Neural progenitor cell (in vitro differentiated cells): ENCODE measurements around the gene NRG2. TPM values are rescaled to one million over a fixed set of nuclear protein-coding genes. Genes with fewer than 3 reads are reported as not detected.

ENCODE experiments used
- DNase-seq: peaks from one replicate; pipeline ENCODE4 v3.0.0-alpha.2; 2016; ENCODE audit warnings: low spot score
- H2AFZ ChIP-seq: fragments of 200-600 bp; sonication (generic); replicated peaks from 2 replicates; pipeline ENCODE4 v1.6.1; 2016; ENCODE audit warnings: antibody characterized with exemption
- H3F3A ChIP-seq: fragments of 200-600 bp; sonication (generic); 2 replicates; pipeline ENCODE4 v1.6.1; 2016; ENCODE audit warnings: antibody characterized with exemption, low read depth
- H3K27ac ChIP-seq: fragments of 200-600 bp; sonication (generic); 2 replicates; pipeline ENCODE4 v1.5.1; 2016; ENCODE audit warnings: mild to moderate bottlenecking
- H3K27me3 ChIP-seq: fragments of 200-600 bp; sonication (generic); 2 replicates; pipeline ENCODE4 v1.6.1; 2016; ENCODE audit warnings: mild to moderate bottlenecking, moderate library complexity
- H3K36me3 ChIP-seq: fragments of 200-600 bp; sonication (generic); 2 replicates; pipeline ENCODE4 v1.5.1; 2016
- H3K4me1 ChIP-seq: fragments of 200-600 bp; sonication (generic); 2 replicates; pipeline ENCODE4 v1.6.1; 2016; ENCODE audit warnings: mixed run types
- H3K4me2 ChIP-seq: fragments of 200-600 bp; sonication (generic); 2 replicates; pipeline ENCODE4 v1.6.1; 2016
- H3K4me3 ChIP-seq: fragments of 200-600 bp; sonication (generic); 2 replicates; pipeline ENCODE4 v1.5.1; 2016
- H3K79me2 ChIP-seq: fragments of 200-600 bp; sonication (generic); 2 replicates; pipeline ENCODE4 v1.6.1; 2016; ENCODE audit warnings: low read depth
- H3K9ac ChIP-seq: fragments of 200-600 bp; sonication (generic); 2 replicates; pipeline ENCODE4 v1.6.1; 2016
- H3K9me3 ChIP-seq: fragments of 200-600 bp; sonication (generic); 2 replicates; pipeline ENCODE4 v1.5.1; 2016; ENCODE audit warnings: low read depth
- H4K20me1 ChIP-seq: fragments of 200-600 bp; sonication (generic); 2 replicates; pipeline ENCODE4 v1.6.1; 2016; ENCODE audit warnings: low read depth
- H3K27ac Mint-ChIP-seq: 3 replicates; pipeline ENCODE4 v1.8.0; 2021; ENCODE audit warnings: mixed read lengths
- H3K27me3 Mint-ChIP-seq: 2 replicates; pipeline ENCODE4 v1.8.0; 2022; ENCODE audit warnings: low read depth, mild to moderate bottlenecking, inconsistent platforms, moderate library complexity, mixed read lengths; ENCODE audit not compliant: insufficient read depth
- H3K36me3 Mint-ChIP-seq: 3 replicates; pipeline ENCODE4 v1.8.0; 2021; ENCODE audit warnings: mixed read lengths
- H3K4me1 Mint-ChIP-seq: 3 replicates; pipeline ENCODE4 v1.8.0; 2021; ENCODE audit warnings: mixed read lengths
- H3K4me3 Mint-ChIP-seq: 3 replicates; pipeline ENCODE4 v1.8.0; 2021; ENCODE audit warnings: mild to moderate bottlenecking, moderate library complexity, mixed read lengths
- H3K9me3 Mint-ChIP-seq: 3 replicates; pipeline ENCODE4 v1.8.0; 2020; ENCODE audit warnings: mixed read lengths
- EZH2 ChIP-seq: fragments of 200-600 bp; sonication (generic); IDR thresholded peaks from 2 replicates; pipeline ENCODE4 v1.6.1; 2017; ENCODE audit warnings: antibody characterized with exemption, mild to moderate bottlenecking, moderate library complexity
- EZH2phosphoT487 ChIP-seq: fragments of 200-600 bp; sonication (generic); IDR thresholded peaks from 2 replicates; pipeline ENCODE4 v1.6.1; 2017; ENCODE audit warnings: antibody characterized with exemption
- total RNA-seq: library from RNA; depleted of rRNA; stranded (reverse); fragments of >200 nt; gene quantifications from 2 replicates; pipeline ENCODE4 v1.2.3, GENCODE V29; 2015; ENCODE audit warnings: low replicate concordance
- TF ChIP-seq, protein P1 (sequence below): fragments of 200-600 bp; sonication (generic); IDR thresholded peaks from 2 replicates; pipeline ENCODE4 v1.5.1; 2017; ENCODE audit warnings: antibody characterized with exemption, mild to moderate bottlenecking

NRG2 gene
- total RNA-seq, 1 donor from 2014 or later: 0.13 TPM

DNA sequence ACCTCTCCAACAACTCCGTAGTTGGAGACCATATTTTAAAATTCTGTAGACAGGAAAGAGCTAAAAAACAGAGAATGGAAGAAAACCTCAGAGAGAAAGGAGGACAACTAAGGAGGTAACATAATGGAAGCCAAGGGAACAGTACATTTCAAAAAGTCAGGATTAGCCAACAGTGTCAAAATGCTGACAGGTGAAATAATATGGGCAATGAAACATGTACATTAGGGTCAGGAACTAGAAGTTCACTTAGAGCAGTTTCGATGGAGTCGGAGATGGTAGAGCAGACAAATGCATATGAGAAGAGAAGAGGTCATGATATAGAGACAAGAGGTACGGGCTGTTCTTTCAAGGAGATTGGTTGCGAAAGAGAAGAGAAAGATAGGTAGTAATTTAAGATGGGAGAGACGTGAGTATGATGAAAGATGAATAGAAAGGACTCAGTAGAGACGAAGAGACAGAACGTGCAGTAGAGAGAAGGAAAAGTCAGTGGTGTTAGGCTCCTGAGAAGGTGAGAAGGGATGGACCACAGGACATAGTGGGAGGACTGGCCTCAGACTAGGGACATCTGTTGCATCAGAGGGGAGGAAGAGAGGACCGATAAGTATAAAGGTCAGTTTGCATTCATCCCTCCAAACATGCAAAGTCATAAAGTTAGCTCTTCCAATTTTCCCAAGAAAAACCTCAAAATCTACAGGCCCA lies 25.6 kb downstream of the NRG2 start:
- H3K9me3 Mint-ChIP-seq: no peaks in the 10 kb centered on the region
- Histone ChIP-seq H3K4me1 (no peaks in the 10 kb centered on the region), H3K4me2 (no peak overlapping the region), H3K27ac (no peak overlapping the region), H3F3A (no peaks in the 10 kb centered on the region), H3K27me3 (peaks cover 96% of the 10 kb centered on the region), H3K79me2 (no peaks in the 10 kb centered on the region), H3K36me3 (no peaks in the 10 kb centered on the region), H3K9ac (no peak overlapping the region), H4K20me1 (no peaks in the 10 kb centered on the region), H2AFZ (no peak overlapping the region), H3K4me3 (no peak overlapping the region), H3K9me3 (no peaks in the 10 kb centered on the region)
- DNase-seq: no peak
- H3K27ac Mint-ChIP-seq: no peak overlapping the region
- H3K4me3 Mint-ChIP-seq: no peak overlapping the region
- H3K36me3 Mint-ChIP-seq: no peaks in the 10 kb centered on the region
- H3K4me1 Mint-ChIP-seq: no peaks in the 10 kb centered on the region
- no peak for TF ChIP-seq EZH2
- no peak for TF ChIP-seq EZH2phosphoT487
- TF ChIP-seq, protein P1, sequence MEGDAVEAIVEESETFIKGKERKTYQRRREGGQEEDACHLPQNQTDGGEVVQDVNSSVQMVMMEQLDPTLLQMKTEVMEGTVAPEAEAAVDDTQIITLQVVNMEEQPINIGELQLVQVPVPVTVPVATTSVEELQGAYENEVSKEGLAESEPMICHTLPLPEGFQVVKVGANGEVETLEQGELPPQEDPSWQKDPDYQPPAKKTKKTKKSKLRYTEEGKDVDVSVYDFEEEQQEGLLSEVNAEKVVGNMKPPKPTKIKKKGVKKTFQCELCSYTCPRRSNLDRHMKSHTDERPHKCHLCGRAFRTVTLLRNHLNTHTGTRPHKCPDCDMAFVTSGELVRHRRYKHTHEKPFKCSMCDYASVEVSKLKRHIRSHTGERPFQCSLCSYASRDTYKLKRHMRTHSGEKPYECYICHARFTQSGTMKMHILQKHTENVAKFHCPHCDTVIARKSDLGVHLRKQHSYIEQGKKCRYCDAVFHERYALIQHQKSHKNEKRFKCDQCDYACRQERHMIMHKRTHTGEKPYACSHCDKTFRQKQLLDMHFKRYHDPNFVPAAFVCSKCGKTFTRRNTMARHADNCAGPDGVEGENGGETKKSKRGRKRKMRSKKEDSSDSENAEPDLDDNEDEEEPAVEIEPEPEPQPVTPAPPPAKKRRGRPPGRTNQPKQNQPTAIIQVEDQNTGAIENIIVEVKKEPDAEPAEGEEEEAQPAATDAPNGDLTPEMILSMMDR: no peak
- no peaks in the 10 kb centered on the region for H3K27me3 Mint-ChIP-seq

DNA sequence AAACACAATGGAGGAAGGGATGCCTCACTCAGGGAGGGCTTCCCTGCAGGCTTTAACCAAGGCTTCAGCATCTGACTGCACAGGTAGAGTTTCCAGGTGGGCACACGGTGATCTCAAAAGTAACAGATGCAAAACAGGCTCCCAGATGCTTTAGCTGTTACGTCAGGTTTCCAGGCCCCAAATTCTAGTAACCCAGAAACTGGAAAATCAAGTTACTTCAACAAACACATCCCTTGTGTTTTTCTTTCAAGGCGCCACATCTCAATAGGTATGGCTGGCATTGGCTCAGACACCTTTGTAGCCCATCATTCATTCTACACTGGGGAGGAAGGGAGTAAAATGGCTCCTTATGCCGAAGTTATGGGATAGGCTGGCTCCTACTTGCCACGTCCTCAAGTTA lies 27.4 kb downstream of the NRG2 start:
- H3K27me3 Mint-ChIP-seq: no peaks in the 10 kb centered on the region
- no peak overlapping the region for H3K4me2 ChIP-seq
- H3F3A ChIP-seq: no peaks in the 10 kb centered on the region
- no peak for DNase-seq
- H3K4me3 ChIP-seq: no peak overlapping the region
- H3K4me3 Mint-ChIP-seq: no peak overlapping the region
- H4K20me1 ChIP-seq: no peaks in the 10 kb centered on the region
- H3K4me1 ChIP-seq: no peaks in the 10 kb centered on the region
- TF ChIP-seq EZH2: no peak
- TF ChIP-seq, protein P1: no peak
- no peaks in the 10 kb centered on the region for H3K4me1 Mint-ChIP-seq
- H2AFZ ChIP-seq: no peak overlapping the region
- peaks cover 96% of the 10 kb centered on the region for H3K27me3 ChIP-seq
- no peak overlapping the region for H3K27ac Mint-ChIP-seq
- no peaks in the 10 kb centered on the region for H3K36me3 ChIP-seq
- H3K9me3 Mint-ChIP-seq: no peaks in the 10 kb centered on the region
- H3K27ac ChIP-seq: no peak overlapping the region
- no peak overlapping the region for H3K9ac ChIP-seq
- no peaks in the 10 kb centered on the region for H3K36me3 Mint-ChIP-seq
- no peaks in the 10 kb centered on the region for H3K79me2 ChIP-seq
- H3K9me3 ChIP-seq: no peaks in the 10 kb centered on the region

DNA sequence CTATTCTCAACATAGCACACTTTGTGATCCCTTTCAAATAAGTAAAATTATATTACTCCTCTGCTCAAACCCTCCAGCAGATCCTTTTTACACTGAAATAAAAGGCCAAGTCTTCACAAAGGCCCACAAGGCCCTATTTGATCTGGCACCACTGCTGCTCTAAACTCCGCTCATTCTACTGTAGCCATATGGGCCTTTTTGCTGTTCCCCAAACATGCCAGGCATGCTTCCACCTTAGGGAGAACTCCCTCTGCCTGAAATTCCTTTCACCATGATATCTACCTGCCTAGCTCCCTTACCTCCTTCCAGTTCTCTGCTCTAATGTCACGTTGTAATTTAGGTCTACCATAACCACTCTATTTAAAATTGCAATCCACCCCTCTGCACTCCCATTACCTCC lies 28.3 kb downstream of the NRG2 start:
- no peak overlapping the region for H3K27ac ChIP-seq
- no peaks in the 10 kb centered on the region for H3K36me3 ChIP-seq
- no peak overlapping the region for H3K9ac ChIP-seq
- H3K27me3 ChIP-seq: peaks cover 96% of the 10 kb centered on the region
- Mint-ChIP-seq H3K27ac (no peak overlapping the region), H3K36me3 (no peaks in the 10 kb centered on the region), H3K4me1 (no peaks in the 10 kb centered on the region), H3K9me3 (no peaks in the 10 kb centered on the region), H3K27me3 (no peaks in the 10 kb centered on the region), H3K4me3 (no peak overlapping the region)
- no peaks in the 10 kb centered on the region for H3K4me1 ChIP-seq
- no peaks in the 10 kb centered on the region for H3K9me3 ChIP-seq
- TF ChIP-seq, protein P1: no peak
- no peak for TF ChIP-seq EZH2phosphoT487
- no peak for TF ChIP-seq EZH2
- H3K4me3 ChIP-seq: no peak overlapping the region
- H3K79me2 ChIP-seq: no peaks in the 10 kb centered on the region
- no peaks in the 10 kb centered on the region for H3F3A ChIP-seq
- no peak for DNase-seq
- no peaks in the 10 kb centered on the region for H4K20me1 ChIP-seq
- H2AFZ ChIP-seq: no peak overlapping the region
- H3K4me2 ChIP-seq: no peak overlapping the region
